GM18519 (cell line): ENCODE measurements around the gene LRRC10B.

Experiments
- ATAC-seq: cut with Tn5 transposase; IDR thresholded peaks from one replicate; pipeline ENCODE4 v1.9.1; 2021; ENCODE audit warnings: mild to moderate bottlenecking, moderate library complexity; ENCODE audit not compliant: unreplicated experiment, low FRiP score

The LRRC10B gene

GRCh38 chr11:61526956-61527731 lies 18.6 kb downstream of the LRRC10B start:
- ATAC-seq, result no peak

DNA sequence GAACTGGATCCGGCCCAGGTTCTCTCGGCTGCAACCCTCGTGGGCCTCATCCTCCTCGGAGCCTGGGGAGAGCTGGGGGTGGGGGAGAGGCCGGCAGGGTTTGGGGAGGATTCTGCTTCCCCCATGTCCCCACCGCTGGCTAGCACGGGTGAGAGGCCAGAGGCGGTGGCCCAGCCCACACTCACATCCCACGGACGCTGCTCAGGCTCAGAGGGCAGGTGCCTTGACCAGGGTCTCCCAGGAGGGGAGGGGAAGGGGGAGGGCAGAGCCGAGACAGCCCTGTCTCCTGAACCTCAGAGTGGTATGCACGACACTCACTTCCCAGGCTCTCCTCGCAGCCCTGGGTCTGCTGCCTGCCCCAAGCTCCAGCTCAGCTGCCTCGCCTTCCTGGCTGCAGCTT lies 19.6 kb downstream of the LRRC10B start:
- ATAC-seq, result no peak

DNA sequence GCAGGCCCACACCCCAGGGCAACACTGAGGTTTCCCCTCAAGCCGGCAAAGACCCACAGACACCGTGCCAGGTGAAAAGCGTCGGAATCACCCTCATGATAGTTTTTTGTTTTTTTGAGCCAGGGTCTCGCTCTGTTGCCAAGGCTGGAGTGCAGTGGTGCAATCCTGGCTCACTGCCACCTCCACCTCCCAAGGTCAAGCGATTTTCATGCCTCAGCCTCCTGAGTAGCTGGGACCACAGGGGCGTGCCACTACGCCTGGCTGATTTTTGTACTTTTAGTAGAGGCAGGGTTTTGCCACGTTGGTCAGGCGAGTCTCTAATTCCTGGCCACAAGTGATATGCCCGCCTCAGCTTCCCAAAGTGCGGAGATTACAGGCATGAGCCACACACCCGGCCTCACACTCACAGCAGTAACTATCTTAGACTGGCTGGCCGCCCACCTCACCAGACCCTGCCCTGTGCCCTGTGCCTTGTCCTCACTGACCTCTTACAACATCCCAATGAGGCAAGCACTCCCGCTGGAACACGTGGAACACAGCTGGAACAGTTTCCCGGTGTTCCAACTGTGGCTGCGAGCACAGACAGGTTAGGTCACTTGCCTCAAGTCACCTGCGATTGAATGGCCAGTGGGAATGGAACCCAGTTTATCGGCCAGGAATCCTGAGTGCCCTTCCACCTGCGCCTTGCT lies 21.1 kb downstream of the LRRC10B start:
- no peak for ATAC-seq

DNA sequence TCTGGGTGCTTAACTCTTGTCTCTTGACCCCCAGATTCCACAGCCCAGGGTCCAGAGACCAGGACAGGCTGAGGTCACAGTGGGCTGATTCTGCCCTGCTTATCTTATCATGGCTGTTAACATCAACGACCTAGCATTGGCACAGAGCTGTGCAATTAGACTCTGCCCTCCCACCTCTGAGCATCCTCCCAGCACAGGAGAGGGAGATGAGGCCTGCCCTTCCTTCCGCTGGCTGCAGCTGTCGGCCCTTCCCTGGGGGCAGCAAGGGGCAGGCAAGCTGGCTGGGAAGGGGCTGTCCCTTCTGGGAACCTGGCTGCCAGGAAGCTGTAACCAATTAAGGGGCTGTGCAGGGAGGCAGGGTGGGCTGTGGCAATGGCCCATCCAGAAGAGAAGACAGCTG lies 22.5 kb downstream of the LRRC10B start:
- no peak for ATAC-seq

DNA sequence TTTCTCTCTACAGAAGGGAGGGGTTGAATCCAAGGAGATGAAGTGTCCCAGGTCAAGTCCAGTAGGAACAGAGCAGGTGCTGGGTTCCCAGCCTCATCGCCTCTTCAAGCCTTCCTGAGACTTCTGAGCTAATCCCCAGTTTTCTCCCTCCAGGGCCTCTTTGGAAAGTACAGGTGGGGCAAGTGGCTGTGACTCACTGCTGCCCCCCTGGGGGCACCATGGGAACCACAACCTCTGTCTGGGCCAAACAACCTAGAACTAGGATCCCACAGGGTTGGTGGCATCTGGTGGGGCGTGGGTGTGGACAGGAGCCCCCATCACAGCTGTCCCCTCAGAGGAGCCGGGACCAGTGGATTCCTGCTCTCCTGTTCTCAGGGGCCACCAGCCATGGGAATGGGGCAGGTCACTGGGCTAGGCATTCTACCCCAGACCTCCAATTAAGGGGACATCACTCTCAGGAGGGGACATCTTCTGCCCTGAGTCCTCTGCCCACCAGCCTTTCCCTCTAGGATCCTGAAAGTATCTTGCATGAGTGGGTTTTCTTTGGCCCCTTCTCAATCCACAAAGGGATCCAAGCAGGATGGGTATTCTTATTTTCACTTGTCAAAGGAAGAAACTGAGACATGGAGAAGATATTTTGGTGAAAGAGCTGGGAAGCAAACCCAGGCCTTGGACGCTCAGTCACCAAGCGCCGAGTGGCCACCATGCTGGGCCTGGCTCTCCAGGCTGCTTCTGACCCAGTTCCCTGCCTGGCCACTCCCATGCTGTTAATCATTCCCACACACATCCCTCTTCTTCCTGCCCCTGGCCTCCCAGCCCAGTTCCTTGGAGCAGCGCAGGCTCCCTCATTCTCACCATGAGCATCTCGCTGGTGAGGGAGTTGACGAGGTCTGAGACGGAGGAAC lies 23.8 kb downstream of the LRRC10B start:
- ATAC-seq, result no peak

GRCh38 chr11:61533039-61533375 lies 24.5 kb downstream of the LRRC10B start:
- ATAC-seq, result no peak

DNA sequence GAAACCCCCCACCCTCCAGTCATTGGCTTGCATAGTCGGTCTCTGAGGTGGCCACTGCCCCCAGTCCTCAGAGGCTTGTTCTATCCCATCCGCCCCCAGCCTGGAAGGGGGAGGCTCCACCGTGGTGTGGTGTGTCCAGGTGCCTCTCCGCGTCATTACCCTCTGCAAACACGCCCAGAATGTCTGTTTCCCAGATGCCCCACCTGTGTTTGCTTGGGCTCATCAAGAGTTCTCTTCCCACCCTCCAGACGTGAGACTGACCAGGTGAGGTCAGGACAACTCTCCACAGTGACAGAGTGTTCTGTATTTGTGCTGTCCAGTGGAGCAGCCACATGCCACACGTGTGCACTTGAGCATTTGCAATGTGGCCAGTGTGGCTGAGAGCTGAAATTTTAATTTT lies 24.9 kb downstream of the LRRC10B start:
- ATAC-seq, result no peak

- ATAC-seq, result no peak
These were observed 25.7 kb downstream of the LRRC10B start for GRCh38 chr11:61534025-61534932.

DNA sequence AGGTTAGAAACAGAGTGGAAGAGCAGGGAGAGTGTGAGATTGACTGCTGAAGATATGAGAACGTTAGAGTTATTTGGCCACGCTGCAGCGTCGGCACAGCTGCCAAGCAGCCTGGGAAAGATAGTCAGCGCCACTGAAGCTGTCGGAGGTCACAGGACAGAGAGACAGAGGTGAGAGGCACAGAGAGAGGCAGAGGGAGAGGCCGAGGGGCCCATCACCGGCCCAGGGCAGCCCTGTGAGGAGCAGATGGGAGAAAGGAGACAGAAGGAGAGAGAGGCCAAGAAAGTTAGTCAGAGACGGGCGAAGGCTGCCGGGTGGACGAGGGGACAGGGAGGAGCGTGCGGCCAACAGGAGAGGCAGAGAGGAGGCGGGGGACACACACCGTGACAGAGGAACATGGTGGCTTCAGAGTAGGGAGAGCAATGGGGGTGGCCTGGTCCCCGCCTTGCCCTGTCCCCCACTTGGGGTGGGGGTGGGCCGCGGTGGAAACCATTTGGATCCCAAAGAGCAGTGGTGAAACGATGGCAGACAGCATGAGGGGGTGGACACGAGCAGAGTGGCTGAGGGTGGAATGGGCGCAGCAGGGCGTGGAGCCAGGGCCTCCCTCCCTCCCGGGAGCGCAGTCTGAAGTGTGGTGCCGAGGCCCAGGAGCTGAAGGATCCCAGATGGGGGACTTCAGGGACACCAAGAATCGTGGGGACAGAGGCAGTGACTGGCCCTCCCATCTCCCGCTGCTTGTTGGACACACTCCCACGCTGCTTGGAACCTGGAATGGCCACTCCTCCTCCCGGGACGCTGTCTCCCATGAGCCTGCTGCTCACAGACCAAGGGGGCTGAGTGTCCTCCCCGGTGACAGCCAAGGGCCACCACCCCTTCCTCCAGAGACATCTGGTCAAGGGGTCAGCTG lies 26.6 kb downstream of the LRRC10B start:
- ATAC-seq, result no peak

GRCh38 chr11:61535998-61536675 lies 27.6 kb downstream of the LRRC10B start:
- ATAC-seq, result no peak

DNA sequence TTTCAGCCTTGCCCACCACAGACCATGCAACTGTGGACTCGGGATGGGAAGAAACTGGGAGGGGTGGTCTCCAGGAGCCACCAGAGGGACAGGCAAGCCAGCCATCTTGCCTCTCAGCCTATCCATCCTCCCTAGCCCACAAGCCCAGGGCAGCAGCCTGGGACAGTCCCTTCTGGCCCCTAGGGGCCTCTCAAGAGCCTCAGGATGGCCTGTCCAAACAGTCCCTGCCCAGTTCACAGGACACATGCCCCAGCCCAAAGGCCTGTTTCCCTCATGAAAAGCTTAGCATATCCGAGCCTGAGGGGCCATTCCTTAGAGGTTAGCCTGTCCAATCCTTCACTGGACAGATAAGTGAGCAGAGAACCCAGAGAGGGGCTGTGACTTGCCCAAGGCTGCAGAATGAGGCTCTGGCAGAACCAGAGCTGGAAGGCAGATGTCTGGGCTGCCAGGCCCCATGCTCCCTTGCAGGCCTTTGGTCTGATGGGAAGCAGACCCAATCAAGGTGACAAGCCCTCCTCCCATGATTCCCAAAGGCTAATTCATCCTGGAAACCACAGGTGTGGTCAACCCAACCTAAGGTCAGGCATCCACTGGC lies 28.2 kb downstream of the LRRC10B start:
- ATAC-seq, result no peak

GRCh38 chr11:61537326-61537725 lies 28.8 kb downstream of the LRRC10B start:
- no peak for ATAC-seq

GRCh38 chr11:61538636-61538961 lies 30.1 kb downstream of the LRRC10B start:
- no peak for ATAC-seq

- ATAC-seq, result no peak
These were observed 30.5 kb downstream of the LRRC10B start for GRCh38 chr11:61539006-61539405.

GRCh38 chr11:61539831-61540357 lies 31.3 kb downstream of the LRRC10B start:
- no peak for ATAC-seq

GRCh38 chr11:61540528-61540927 lies 32.0 kb downstream of the LRRC10B start:
- ATAC-seq, result no peak

- ATAC-seq, result no peak
These were observed 33.0 kb downstream of the LRRC10B start for GRCh38 chr11:61541598-61541997.

- no peak for ATAC-seq
These were observed 33.5 kb downstream of the LRRC10B start for GRCh38 chr11:61542024-61542461.
